Superior temporal gyrus (tissue), 1 donor: ENCODE results near the gene RNF34.

Experiments
- DNase-seq: peaks from one replicate; pipeline ENCODE4 v3.0.0-alpha.2; 2016; ENCODE audit errors: extremely low spot score

Gene RNF34

DNA sequence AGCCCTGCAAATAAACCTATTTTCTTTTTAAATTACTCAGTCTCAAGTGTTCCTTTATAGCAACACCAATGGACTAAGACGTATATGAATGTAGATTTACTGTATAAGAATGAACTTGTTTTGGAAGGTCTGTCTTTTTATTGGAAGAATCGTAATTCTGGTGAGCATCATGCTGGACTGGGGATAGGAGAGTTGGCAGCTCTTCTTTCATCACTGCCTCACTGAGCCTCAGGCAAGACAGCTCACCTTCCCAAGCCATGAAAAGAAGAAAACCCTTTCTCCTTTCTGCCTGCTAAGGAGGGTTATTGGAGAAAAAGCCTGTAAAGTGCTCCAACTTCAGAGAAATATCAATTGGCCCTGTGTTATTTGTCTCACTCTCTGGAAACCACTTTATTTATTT lies 9.1 kb upstream of the RNF34 start:
- no peak for DNase-seq

DNA sequence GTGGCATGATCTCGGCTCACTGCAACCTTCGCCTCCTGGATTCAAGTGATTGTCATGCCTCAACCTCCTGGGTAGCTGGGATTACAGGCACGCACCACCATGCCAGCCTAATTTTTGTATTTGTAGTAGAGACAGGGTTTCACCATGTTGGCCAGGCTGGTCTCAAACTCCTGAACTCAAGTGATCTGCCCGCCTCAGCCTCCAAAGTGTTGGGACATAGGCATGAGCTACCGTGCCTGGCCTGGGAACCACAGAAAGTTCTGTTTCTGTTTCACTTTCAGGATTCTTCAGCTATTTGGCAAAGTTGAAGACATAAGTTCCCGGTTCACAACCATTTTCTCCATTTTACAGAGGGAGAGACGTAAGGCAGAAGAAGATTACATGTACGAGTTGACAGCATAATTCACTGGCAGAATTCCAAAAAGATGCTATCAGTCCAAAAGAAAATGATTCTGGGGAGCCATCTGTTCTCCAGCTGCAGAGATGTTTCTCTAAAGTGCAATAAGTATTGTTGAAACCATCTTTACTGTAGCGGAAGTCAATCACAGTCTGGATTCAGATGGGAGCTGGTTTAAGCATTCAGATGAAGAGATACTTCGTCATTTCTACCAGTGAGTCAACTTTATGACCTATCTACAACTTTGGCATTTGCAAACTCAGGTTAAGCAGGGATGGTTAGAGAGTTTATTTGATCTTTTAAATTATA lies 8.1 kb upstream of the RNF34 start:
- no peak for DNase-seq

DNA sequence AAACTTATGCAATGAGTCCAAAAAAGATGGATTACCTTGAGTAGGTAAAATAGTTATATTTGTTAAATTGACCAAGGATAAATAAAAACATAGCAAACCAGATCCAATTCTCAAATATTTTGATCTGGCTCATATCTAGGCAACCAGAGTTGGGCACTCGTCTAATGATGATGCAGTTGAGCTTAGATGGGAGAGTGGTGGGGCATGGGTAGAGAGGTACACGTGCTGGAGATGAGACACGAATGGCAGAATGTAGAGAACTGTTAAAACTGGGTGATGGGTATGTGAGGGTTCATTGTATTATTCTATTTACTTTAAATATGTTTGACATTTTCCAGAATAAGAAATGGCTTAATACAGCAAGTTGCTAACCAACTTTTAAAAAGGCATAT lies 7.6 kb upstream of the RNF34 start:
- no peak for DNase-seq

DNA sequence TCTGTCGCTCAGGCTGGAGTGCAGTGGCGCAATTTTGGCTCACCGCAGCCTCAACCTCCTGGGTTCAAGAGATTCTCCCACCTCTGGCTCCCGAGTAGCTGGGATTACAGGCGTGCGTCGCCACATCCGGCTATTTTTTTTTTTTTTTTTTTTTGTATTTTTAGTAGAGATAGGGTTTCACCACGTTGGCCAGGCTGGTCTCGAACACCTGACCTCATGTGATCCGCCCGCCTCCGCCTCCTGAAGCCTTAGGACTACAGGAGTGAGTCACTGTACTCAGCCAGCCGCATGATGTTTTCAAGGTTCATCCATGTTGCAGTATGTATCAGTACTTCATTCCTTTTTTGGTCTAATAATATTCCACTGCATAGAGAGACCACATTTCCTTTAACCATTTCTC lies 2.4 kb upstream of the RNF34 start:
- DNase-seq, result no peak

DNA sequence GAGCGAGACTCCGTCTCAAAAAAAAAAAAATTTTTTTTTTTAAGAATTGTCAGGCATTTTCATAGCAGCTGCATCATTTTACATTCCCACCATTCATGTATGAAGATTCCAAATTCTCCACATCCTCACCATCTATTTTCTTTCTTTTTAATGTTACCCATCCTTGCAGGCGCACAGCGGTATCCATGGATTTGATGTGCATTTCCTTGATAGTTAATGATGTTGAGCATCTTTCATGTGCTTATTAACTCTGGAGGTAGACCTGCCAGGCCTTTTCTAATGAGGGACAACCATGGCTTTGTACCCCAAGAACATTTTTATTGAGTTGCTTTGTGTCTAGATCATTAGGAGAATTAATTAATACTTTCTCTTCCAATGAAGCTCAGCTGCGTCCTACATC lies 1.6 kb upstream of the RNF34 start:
- DNase-seq, result no peak

DNA sequence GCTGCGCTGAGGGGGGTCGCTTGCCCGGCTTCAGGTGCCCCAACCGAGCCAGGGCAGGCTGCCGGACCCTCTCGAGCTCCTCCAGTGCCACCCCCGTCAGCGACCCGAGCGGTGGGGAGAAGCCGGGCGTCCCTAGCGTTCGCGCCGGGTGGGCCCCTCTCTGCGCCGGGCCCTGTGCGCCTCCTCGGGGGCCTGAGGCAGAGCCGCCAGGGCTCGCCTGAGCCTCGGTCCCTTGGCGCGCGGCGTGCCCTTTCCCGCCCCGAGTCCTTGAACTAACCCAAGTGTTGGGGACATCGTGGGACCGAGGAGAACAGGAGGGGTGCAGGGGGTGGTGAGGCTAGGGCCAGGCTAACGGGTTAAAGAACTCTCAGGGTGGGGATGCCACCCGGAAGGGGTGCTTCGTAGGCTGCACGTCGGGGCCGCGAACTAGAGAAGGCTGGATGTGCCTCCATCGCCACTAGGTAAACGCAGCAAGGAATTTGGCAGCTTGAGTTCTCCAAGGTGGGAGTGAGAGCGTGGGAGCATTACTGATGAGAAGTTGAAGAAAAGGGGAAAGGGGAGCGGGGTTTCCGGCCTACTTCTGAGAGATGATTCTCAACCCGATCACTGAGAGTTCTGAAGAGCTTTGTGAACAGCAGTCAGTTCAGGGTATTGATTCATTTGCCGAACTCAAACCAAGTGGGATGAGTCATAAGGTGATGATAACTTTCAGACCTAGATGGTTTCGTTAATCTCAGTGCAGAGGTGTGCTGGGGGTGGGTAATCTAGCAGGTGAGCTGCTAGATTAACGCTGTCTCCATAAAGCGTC lies 618 bp downstream of the RNF34 start:
- DNase-seq, result no peak

DNA sequence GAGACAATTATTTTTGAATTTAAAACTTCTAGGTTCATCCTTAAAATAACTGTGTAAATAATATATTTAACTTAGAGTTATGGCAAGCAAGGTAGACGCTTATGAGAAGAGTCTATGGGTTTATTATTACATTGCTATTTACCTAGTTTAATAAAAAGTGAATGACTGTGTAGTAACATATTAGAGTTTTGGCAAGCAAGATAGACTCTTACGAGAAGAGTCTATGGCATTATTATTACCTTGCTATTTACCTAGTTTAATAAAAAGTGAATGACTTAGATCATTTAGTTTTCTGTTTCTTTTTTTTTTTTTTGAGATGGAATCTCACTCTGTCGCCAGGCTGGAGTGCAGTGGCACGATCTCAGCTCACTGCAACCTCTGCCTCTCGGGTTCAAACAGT lies 3.8 kb downstream of the RNF34 start:
- no peak for DNase-seq

DNA sequence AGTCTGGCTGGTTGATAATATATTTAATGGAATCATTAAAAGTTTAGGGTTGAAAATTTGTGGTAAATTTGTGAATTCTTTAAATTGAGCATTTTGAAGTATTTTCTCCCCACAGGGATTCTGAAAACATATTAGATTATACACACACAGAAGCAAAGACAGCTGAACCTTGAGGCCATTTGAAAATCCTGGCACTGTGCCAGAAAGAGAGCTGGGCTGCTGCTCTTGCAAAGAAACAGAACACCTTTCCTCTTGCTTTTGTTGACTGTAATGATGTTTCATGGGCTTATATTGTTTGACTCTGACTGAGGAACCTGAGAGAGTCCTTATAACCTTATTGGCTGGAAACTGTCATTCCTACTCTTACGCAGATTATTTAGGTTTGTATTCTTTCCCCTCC lies 4.8 kb downstream of the RNF34 start:
- DNase-seq, result no peak

DNA sequence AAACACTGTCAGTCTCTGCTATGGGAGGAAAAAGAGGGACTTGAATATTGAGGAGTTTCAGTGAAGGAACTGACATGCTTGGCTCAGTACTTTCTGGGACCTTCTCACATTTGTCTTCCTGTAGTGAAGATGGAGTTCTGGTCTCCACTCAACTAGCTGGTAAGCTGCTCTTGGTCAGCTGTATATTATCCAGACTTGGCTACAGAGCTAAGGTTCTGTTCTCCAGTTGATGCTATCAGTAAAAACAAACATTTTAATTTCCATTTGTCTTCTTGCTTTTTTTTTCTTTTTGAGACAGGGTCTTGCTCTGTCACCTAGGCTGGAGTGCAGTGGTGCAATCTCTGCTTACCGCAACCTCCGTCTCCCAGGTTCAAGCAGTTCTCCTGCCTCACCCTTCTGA lies 5.3 kb downstream of the RNF34 start:
- DNase-seq, result no peak

DNA sequence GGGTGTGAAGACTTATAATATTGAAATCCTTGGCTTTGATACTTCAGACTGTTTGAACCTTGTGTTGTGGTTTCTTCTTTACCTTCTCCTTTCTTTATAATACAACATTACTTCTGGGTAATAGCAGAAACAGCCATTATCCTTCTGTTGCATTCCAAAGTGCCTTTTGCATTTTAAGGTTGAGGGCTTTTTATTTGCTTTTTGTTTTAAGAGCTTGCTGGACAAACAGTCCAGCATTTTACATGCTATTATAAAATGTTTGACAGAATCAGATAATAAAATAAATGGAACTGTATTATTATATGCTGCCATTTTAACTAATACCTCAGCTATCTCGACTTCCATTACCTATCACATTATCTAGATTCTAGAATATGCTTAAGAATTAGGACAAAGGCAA lies 14.0 kb downstream of the RNF34 start:
- no peak for DNase-seq

DNA sequence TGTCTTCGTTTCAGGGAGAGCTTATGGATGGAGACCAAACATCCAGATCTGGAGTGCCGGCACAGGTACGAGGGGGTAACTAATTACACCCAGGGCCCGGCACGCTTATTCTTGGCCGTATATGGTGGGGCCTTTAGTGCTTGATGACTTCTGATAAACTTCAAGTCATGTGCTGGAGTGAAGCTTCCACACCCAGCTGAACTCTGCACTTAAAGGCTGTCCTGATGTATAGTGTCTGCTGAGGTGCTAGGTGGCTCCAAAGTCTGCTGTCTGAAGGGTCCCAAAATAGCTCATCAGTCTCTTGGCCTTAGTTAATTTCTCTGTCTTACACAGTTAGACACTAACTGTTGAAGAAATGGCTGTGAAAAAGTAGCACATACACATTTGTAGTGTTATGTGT lies 17.9 kb downstream of the RNF34 start:
- no peak for DNase-seq

DNA sequence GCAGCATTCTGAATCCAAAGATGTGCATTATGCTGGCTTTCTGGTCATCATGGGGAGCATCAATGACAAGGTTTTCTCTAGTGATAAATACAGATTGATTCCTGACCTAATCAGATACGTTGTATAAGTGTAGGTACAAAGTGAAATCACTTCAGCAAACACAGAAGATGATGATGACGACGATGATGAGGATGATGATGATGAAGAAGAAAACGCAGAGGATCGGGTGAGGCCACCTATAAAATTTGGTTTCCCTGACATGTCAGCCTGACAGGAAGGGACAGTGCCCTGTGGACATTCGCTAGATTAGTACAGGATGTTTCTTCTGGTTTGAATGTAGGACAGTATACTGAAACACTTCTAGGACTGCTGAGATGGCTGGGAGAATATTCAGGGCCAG lies 20.2 kb downstream of the RNF34 start:
- DNase-seq, result no peak

DNA sequence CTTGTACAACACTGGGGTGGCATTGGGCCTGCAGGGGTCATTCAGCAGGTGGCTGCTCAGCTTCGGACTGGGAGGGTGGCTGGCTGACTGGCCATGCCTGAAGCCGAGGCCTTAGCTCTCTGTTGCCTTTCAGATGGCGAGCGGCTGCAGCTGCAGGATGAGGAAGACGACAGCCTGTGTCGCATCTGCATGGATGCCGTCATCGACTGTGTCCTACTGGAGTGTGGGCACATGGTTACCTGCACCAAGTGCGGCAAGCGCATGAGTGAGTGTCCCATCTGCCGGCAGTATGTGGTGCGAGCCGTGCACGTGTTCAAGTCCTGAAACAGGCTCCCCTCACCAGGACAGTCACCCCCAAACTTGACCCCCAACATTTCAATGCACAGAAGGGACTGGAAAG lies 23.3 kb downstream of the RNF34 start:
- no peak for DNase-seq

DNA sequence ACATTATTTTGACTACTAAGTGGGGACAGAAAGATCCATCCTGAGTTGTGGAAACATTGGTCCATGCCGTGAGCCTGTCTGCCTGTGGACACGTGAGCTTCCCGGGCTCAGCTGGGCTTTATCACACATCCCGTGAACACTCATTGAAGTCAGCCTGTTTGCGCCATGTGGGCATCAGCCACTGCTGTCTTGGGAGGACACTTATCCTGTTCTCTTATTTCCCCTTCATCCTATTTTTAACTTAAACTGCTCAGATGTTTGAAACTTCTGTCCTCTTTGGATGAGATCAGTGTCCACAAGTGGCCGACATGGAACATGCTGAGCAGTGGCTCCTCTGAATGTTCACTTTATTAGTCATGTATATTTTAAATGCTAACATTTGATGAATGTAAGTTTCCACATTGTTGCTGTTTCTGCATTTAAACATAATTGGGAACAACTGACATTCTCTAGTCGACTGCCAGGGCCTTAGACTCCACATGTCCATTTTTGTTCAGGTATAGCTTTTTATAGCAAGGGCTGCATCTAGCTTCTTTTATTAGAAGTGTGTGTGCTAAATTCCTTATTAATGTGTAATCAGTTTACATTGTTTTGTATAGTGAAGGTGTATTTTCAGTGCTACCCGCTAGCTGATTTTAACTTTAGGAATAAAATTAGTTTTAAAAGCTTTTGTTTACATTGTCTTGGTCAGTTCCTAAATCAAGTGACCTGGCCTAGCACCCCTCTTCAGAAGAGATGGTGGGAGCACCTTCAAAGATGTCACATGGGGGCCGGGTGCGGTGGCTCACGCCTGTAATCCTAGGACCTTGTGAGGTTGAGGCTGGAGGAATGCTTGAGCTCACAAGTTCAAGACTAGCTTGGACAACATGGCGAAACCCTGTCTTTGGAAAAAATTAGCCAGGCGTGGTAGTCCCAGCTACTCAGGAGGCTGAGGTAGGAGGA lies 24.0 kb downstream of the RNF34 start:
- no peak for DNase-seq

DNA sequence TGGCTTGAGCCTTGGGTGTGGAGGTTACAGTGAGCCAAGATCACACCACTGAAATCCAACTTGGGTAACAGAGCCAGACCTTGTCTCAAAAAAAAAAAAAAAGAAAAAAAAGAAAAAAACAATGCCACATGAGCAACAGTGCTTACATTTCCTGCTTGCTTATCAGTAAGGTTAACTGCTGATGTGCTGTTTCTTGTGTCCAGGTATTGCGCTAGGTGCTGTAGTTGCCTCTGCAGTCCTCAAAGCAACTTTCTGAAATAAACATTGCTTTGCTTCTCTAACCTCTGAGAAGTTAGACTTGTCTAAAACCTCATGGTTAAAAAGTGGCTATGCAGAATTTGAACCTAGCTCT lies 24.7 kb downstream of the RNF34 start:
- DNase-seq, result no peak

DNA sequence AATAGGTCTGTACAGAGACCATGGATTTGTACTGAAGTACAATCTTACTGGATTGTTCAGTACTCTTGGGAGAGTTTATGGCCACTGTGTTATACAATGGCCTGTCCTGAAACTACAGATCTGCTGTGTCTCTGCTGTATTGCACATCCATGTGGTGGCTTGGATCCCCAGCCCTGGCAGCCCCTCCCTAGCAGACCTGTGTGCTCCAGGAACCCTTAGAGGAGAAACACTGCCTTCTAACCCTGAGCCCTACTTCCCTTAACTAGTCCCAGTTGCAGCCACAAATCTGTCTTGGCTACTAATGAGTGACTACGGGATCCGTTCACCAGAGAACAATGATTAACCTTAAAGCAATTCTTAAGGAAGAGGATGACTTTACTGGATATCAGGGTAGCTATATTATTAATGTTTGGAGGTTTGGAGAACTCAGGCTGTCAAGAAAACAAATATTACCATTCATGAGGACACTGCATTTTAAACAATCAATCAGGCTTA lies 27.7 kb downstream of the RNF34 start:
- no peak for DNase-seq

DNA sequence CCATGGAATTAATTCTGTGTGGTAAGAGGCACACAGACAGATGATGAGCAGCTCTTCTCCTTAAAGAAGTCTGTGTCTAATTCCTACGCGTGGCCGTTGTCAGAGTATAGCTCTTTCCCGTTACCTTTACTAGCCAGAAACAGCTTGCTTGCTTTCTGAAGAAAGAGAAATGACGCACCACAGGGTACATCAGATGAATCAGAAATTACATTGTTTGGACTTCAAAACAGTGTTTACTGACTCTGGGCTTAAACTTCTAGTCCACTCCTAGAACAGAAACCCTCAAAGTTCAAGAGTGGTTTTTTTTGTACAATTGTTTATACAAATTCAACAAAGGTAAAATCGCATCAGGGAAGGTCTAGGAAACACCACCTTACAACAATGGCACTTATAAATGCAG lies 29.0 kb downstream of the RNF34 start:
- DNase-seq, result no peak

DNA sequence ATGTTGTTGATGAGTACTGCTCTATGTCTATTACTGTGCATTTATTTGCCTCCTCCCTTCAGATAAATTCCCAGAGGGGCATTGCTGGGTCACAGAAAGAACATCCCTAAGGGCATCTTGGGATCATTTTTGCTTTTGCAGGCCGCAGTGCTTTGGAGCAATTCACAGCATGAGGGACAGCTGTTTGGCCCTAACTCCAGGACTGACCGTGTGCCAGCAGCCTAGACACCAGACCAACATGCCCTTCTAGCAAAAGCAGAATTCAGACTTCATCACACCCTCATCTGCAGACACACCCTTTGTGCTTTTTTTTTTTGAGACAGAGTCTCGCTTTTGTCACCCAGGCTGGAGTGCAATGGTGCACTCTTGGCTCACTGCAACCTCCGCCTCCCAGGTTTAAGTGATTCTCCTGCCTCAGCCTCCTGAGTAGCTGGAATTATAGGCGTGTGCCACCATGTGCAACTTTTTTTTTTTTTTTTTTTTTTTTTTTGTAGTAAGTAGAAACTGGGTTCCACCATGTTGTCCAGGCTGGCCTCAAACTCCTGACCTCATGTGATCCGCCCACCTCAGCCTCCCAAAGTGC lies 31.0 kb downstream of the RNF34 start:
- no peak for DNase-seq

DNA sequence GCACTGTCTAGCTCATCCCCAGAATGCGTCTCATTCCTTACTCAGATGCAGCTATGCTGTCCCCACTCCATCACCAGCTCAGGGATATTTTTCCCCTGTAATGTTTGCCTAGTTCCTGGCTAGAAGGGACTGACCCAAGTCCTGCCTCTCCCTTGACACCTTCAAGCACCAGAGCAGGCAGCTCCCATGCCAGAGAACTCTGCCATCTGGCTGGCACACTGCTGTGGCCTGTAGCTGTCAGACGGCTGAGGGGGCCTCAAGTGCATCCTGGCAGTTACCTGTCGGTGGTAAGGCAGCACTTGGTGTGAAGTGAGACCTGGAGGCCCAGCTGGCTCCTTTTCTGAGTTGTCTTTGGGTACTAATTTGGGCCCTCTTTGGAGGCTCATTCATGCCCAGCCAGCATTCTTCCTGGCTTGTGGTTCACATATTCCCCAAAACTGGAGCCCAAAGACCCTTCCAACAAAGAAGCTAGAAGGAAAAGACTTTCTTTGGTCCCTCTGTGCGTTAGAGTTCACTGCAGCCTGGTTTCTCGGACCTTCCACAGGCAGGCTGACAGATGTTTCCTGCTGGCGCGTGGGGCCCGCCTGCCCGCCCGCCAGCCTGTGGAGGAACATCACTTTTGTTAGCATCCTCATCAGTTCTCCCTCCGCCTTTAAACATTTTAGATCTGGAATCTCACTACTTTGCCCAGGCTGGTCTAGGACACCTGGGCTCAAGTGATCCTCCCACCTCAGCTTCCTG lies 33.0 kb downstream of the RNF34 start:
- DNase-seq, result no peak

DNA sequence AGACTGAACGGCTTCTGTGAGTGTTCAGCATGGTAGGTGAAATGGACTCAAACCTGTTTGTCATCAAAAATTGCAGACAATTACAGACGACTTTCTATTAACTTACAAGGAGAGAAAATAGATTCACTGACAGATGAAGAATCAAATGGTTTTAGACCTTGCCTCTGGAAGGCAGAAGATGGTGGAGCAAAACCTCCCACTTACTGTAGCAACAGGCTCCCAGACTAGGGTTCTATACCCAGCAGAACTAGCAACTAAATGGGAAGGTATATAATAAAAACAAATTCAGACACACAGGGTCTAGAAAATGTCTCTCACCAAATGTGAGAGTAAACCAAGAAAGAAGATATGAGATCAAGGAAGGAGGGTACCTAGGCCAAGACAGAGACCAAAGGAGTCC lies 36.8 kb downstream of the RNF34 start:
- DNase-seq, result no peak

DNA sequence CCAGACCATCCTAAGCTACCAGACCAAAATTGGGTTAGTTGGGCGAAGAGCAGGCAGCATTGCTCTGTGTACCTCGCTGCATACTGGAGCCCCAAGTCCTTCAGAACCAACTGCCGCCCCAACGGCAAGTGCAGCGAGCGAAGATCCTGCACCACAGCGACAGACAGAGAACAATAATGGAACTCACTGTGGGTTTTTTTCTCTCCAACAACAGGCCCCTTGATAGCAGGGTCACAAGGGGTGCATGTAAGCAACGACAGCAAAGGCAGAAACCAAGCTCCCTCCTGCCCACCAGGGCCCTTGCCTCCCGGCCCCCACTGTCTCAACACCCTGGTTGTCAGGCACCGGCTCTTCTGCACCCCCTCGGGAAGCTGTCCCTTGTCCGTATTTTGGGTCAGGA lies 39.0 kb downstream of the RNF34 start:
- peak; percentile 86 for DNase-seq
